Measurements from ENCODE around the gene TOMM22.

The TOMM22 gene

GRCh38 chr22:38734421-38735100 lies 52.8 kb downstream of the TOMM22 start:
- no peak for FAIRE-seq

Data from islet of Langerhans (tissue), 1 donor.